ENCODE measurements around the gene SLC22A23.

- peak; percentile 76 to 88 for TF ChIP-seq CTCF (conservative IDR thresholded peaks at IDR 0.05 in 1 of 2, IDR thresholded peaks at IDR 0.05 in 1 of 2; ENCODE audit: extremely low read depth in 1 of 2, insufficient read depth in 1 of 2, low read depth in 1 of 2, low read length in 2 of 2)
- TF ChIP-seq EZH2 (IDR thresholded peaks at IDR 0.05; ENCODE audit: borderline replicate concordance, low read length) = no peak
Measured at GRCh38 chr6:3410385-3411360, 46.2 kb downstream of the SLC22A23 start.

Measured in mammary epithelial cell (primary cell).